GM23248 (cell line): Measurements from ENCODE around the gene C9orf43. TPM values are rescaled to one million over a fixed set of nuclear protein-coding genes. Genes with fewer than 3 reads are reported as not detected.
"Not testable (repeated sequence)": the region's sequence is repeated elsewhere in the genome, so short reads cannot be mapped to it uniquely, and the experiment has no call there.

Experiments used
- DNase-seq: peaks from one replicate; pipeline ENCODE4 v3.0.0-alpha.2; 2015
- H2AFZ ChIP-seq: fragments of 200-600 bp; sonication (generic); 2 replicates; pipeline ENCODE4 v1.6.1; 2016; ENCODE audit warnings: antibody characterized with exemption
- H3F3A ChIP-seq: fragments of 200-600 bp; sonication (generic); 2 replicates; pipeline ENCODE4 v1.6.1; 2016; ENCODE audit warnings: mild to moderate bottlenecking, antibody characterized with exemption, mixed run types; ENCODE audit not compliant: insufficient read depth
- H3K27ac ChIP-seq: fragments of 200-600 bp; sonication (generic); 2 replicates; pipeline ENCODE4 v1.5.1; 2016; ENCODE audit warnings: mild to moderate bottlenecking
- H3K27me3 ChIP-seq: fragments of 200-600 bp; sonication (generic); replicated peaks from 2 replicates; pipeline ENCODE4 v1.6.1; 2016; ENCODE audit warnings: mild to moderate bottlenecking; ENCODE audit not compliant: insufficient read depth
- H3K36me3 ChIP-seq: fragments of 200-600 bp; sonication (generic); 2 replicates; pipeline ENCODE4 v1.6.1; 2016; ENCODE audit warnings: low read depth, mild to moderate bottlenecking
- H3K4me1 ChIP-seq: fragments of 200-600 bp; sonication (generic); 2 replicates; pipeline ENCODE4 v1.6.1; 2016; ENCODE audit warnings: mild to moderate bottlenecking; ENCODE audit not compliant: insufficient read depth
- H3K4me2 ChIP-seq: fragments of 200-600 bp; sonication (generic); one replicate; pipeline ENCODE4 v1.6.1; 2016; ENCODE audit warnings: mild to moderate bottlenecking; ENCODE audit not compliant: unreplicated experiment
- H3K4me3 ChIP-seq: fragments of 200-600 bp; sonication (generic); 2 replicates; pipeline ENCODE4 v1.5.1; 2016; ENCODE audit warnings: mild to moderate bottlenecking
- H3K79me2 ChIP-seq: fragments of 200-600 bp; sonication (generic); 2 replicates; pipeline ENCODE4 v1.6.1; 2016; ENCODE audit warnings: mild to moderate bottlenecking; ENCODE audit not compliant: insufficient read depth
- H3K9ac ChIP-seq: fragments of 200-600 bp; sonication (generic); 2 replicates; pipeline ENCODE4 v1.6.1; 2016; ENCODE audit warnings: mild to moderate bottlenecking
- H3K9me2 ChIP-seq: fragments of 200-600 bp; sonication (generic); 2 replicates; pipeline ENCODE4 v1.6.1; 2016; ENCODE audit warnings: mixed run types, mild to moderate bottlenecking, moderate library complexity; ENCODE audit not compliant: insufficient read depth
- H3K9me3 ChIP-seq: fragments of 200-600 bp; sonication (generic); one replicate; pipeline ENCODE4 v1.6.1; 2017; ENCODE audit warnings: low read depth
- H4K20me1 ChIP-seq: fragments of 200-600 bp; sonication (generic); 2 replicates; pipeline ENCODE4 v1.6.0; 2016; ENCODE audit not compliant: insufficient read depth
- EZH2 ChIP-seq: fragments of 200-600 bp; sonication (generic); IDR thresholded peaks from 2 replicates; pipeline ENCODE4 v1.6.1; 2018; ENCODE audit warnings: antibody characterized with exemption, mild to moderate bottlenecking; ENCODE audit not compliant: insufficient read depth, poor library complexity, severe bottlenecking
- EZH2phosphoT487 ChIP-seq: fragments of 200-600 bp; sonication (generic); IDR thresholded peaks from 2 replicates; pipeline ENCODE4 v1.6.1; 2018; ENCODE audit warnings: antibody characterized with exemption, moderate library complexity, mild to moderate bottlenecking, low read depth; ENCODE audit not compliant: insufficient read depth
- WGBS, 2 experiments: methylation state at CpG; one replicate each; pipeline ENCODE4 v1.1.6; 2015 to 2017; ENCODE audit warnings: low lambda C conversion rate in 2 of 2, low coverage in 1 of 2; ENCODE audit errors: missing lambda C conversion rate in 2 of 2; 5-methylcytosine and 5-hydroxymethylcytosine counted together
- in situ Hi-C: fragments of 300-500 bp; cut with MboI; formaldehyde crosslinking; loops from 2 replicates; pipeline ENCODE4 v1.15.0; 2020
- polyA plus RNA-seq: library from polyadenylated mRNA; unstranded; fragments of >200 nt; fragmentation: Nextera tagmentation; extraction: Ambion mirVana; gene quantifications from 2 replicates; pipeline ENCODE4 v1.2.1, GENCODE V29; 2016
- total RNA-seq: library from RNA; depleted of rRNA; stranded (reverse); fragments of >200 nt; shearing (Covaris generic); gene quantifications from 2 replicates; pipeline ENCODE4 v1.2.3, GENCODE V29; 2014; rRNA removed

C9orf43 gene, protein sequence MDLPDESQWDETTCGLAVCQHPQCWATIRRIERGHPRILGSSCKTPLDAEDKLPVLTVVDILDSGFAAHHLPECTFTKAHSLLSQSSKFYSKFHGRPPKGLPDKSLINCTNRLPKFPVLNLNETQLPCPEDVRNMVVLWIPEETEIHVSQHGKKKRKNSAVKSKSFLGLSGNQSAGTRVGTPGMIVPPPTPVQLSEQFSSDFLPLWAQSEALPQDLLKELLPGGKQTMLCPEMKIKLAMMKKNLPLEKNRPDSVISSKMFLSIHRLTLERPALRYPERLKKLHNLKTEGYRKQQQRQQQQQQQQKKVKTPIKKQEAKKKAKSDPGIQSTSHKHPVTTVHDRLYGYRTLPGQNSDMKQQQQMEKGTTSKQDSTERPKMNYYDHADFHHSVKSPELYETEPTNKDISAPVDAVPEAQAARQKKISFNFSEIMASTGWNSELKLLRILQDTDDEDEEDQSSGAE
- total RNA-seq (0.13 and 0.76 TPM in 2 replicates), polyA plus RNA-seq (0.42 and 0.59 TPM in 2 replicates)

DNA sequence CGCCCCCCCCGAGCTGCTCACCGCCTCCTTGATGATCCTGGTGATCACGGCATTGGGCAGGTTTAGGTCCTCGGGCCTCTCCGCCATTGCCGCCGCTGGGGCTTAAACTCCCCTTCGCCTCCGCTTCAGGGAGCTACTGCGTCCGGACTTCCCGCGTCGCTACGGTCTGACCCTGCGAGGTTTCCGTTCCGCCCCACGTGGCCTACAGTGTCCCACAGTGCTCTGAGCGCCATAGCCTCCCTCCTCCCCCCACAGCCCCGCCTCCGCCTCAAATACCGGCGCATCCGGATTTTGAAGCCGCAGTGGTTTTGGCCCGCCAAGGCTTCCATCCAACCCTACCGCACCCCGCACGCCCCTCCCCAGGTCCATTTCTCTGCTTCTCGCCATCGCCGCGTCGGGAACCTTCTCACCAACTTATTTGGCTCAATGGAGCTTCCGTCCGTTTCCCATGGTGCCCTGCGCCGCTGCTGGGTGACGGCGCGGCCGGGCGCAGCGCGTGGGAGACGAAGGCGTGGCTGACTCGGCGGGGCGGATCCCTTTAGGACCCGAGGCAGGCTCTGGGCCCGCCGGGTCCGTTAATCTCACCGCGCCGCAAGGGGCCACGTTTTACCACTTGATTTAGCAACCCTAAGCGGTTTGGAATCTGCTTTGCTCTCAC, at the start of gene C9orf43, which contains the start of gene POLE3:
C9orf43 (plus strand) TSS at position 541 of the 658 bp plus-strand sequence. CDS start 2,747 bp downstream, outside the sequence.
POLE3 (minus strand) TSS at position 469 of the 658 bp plus-strand sequence; CDS start at position 87, 382 bp downstream.
- H4K20me1 ChIP-seq = no peaks in the 10 kb centered on the region
- H3K9me3 ChIP-seq = no peaks in the 10 kb centered on the region
- 1 to 2% methylated on average over 50 to 56 of the region's 61 CpGs for WGBS, 2 experiments
- H3K9ac ChIP-seq = peak within 1 kb of the TSS; percentile 98
- H3K4me1 ChIP-seq = peaks cover 7% of the 10 kb centered on the region
- H3K4me3 ChIP-seq = peak within 1 kb of the TSS; percentile 84
- peak within 1 kb of the TSS; percentile 95 for H3K27ac ChIP-seq
- H3K36me3 ChIP-seq = peaks cover 9% of the 10 kb centered on the region; the same call in 1 of the 2 replicates
- H3K27me3 ChIP-seq = no peaks in the 10 kb centered on the region
- H3K4me2 ChIP-seq = peak within 1 kb of the TSS; percentile 91
- TF ChIP-seq EZH2 (no peak), EZH2phosphoT487 (no peak)
- peak; percentile 99 for DNase-seq
- peaks cover 34% of the 10 kb centered on the region for H3K79me2 ChIP-seq
- H2AFZ ChIP-seq = peak within 1 kb of the TSS; percentile 95
- in situ Hi-C loops = no loop called here
- H3K9me2 ChIP-seq = no peaks in the 10 kb centered on the region
- H3F3A ChIP-seq = peaks cover 31% of the 10 kb centered on the region

DNA sequence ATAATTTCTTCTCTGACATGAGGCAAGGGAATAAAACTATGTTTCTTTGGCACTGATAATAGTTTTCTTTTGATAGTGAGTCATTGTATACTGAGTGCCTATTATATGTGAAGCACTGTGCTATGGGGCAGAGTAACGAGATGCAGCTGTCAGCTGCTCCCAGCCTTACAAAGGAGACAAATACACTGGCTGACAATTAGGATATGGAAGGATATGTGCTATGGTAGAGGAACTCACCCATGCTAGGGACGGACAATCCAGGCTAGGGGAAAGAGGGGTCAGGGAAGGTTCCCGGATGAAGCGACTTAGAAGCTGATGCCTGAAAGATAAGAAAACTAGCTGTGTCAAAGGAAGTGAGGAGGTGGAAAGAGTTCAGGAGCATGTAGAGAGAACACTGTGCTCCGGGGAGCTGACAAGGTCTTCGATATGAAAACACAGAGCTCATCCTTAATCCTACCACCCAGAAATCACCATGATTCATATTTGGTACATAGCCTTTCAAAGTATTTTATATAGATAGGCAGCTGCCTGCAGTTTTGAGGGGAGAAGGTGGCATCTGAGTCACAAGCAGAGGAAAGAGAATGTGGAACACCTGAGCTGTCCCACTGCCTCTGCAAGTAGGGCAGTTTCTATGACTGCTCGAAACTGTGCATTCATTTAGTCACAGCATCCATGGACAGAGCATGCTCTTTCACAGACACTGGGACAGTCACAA, 49.1 kb upstream of the C9orf43 start:
- Histone ChIP-seq H3K27ac (no peak overlapping the region), H3K36me3 (no peaks in the 10 kb centered on the region), H3F3A (no peaks in the 10 kb centered on the region), H3K9me3 (no peaks in the 10 kb centered on the region), H3K4me1 (no peaks in the 10 kb centered on the region), H3K9me2 (no peaks in the 10 kb centered on the region), H3K4me3 (no peak overlapping the region), H4K20me1 (no peaks in the 10 kb centered on the region), H3K79me2 (no peaks in the 10 kb centered on the region), H3K9ac (no peak overlapping the region), H2AFZ (no peak overlapping the region), H3K27me3 (peaks cover 23% of the 10 kb centered on the region), H3K4me2 (no peak overlapping the region)
- 44 to 50% methylated on average over 7 of the region's 7 CpGs for WGBS, 2 experiments
- no peak for DNase-seq
- in situ Hi-C loops = no loop called here
- TF ChIP-seq EZH2 (no peak), EZH2phosphoT487 (no peak)

DNA sequence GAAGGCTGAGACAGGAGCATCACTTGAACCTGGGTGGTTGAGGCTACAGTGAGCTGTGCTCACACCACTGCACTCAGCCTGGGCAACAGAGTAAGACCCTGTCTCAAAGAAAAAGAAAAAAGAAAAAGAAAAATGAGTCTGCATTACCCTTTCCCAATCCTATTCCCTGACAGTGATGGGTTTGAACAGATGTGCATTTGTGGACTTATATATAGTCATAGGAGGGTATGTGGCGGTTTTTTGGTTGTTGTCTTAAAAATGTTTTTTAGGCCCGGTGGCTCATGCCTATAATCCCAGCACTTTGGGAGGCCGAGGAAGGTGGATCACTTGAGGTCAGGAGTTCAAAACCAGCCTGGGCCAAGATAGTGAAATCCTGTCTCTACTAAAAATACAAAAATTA, 47.2 kb upstream of the C9orf43 start:
- Histone ChIP-seq H4K20me1 (no peaks in the 10 kb centered on the region), H3K4me2 (no peak overlapping the region), H3K4me3 (no peak overlapping the region), H2AFZ (no peak overlapping the region), H3F3A (no peaks in the 10 kb centered on the region), H3K27me3 (peaks cover 11% of the 10 kb centered on the region), H3K79me2 (no peaks in the 10 kb centered on the region), H3K9me2 (no peaks in the 10 kb centered on the region), H3K4me1 (no peaks in the 10 kb centered on the region), H3K27ac (no peak overlapping the region), H3K36me3 (no peaks in the 10 kb centered on the region), H3K9me3 (no peaks in the 10 kb centered on the region), H3K9ac (no peak overlapping the region)
- in situ Hi-C loops = no loop called here
- no peak for DNase-seq
- WGBS, 2 experiments = 63 to 64% methylated on average over 3 of the region's 3 CpGs
- no peak for TF ChIP-seq EZH2
- no peak for TF ChIP-seq EZH2phosphoT487

DNA sequence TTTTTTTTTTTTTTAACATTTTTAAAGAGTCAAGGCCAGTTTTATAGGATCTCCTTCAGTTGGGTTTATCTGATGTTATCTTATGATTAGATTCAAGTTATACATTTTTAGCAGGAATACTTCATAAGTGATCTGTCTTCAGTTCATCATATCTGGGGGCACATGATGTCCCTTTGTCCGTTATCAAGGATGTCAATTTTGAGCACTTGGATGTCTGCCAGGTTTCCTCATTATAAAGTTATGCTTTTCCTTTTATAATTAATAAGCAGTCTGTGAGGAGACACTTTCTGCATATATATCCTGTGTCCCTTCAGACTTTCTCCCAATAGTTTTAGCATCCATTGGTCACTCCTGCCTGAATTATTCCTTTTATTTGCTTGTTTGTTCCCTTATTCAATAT, 45.6 kb upstream of the C9orf43 start:
- Histone ChIP-seq H3F3A (no peaks in the 10 kb centered on the region), H3K4me1 (no peaks in the 10 kb centered on the region), H4K20me1 (no peaks in the 10 kb centered on the region), H3K4me2 (no peak overlapping the region), H3K9ac (no peak overlapping the region), H3K4me3 (no peak overlapping the region), H3K36me3 (no peaks in the 10 kb centered on the region), H3K79me2 (no peaks in the 10 kb centered on the region), H2AFZ (no peak overlapping the region), H3K9me3 (no peaks in the 10 kb centered on the region), H3K9me2 (no peaks in the 10 kb centered on the region), H3K27ac (no peak overlapping the region), H3K27me3 (0 out of 2 replicates have a peak, but pooled peaks cover 3% of the 10 kb centered on the region)
- 60 to 65% methylated on average over 1 of the region's 1 CpG for WGBS, 2 experiments
- in situ Hi-C loops = no loop called here
- TF ChIP-seq EZH2phosphoT487 (no peak), EZH2 (no peak)
- no peak for DNase-seq

DNA sequence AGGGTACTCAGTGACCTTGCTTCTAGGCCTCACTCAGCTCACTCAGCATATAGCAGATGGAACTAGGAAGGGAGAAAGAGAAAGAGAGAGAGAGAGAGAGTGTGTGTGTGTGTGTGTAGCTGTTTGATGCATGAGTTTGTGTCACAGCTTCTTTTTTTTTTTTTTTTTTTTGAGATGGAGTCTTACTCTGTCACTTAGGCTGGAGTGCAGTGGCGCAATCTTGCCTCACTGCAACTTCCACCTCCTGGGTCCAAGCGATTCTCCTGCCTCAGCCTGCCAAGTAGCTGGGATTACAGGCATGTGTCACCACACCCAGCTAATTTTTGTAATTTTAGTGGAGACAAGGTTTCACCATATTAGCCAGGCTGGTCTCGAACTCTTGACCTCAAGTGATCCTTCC, 44.9 kb upstream of the C9orf43 start:
- DNase-seq, H3K4me1 ChIP-seq, H2AFZ ChIP-seq, H3K4me2 ChIP-seq, H3K9me3 ChIP-seq, in situ Hi-C loops, H3K9ac ChIP-seq, H3K27me3 ChIP-seq, H3F3A ChIP-seq, H3K9me2 ChIP-seq, H4K20me1 ChIP-seq, H3K4me3 ChIP-seq, H3K36me3 ChIP-seq, H3K27ac ChIP-seq, H3K79me2 ChIP-seq: not testable (repeated sequence)
- WGBS, 2 experiments = 56 to 60% methylated on average over 3 of the region's 3 CpGs
